Activated T-cell treated with anti-CD3 and anti-CD28 coated beads, Interleukin-2, amount 50 U/mL, for 48 hours (primary cell): ENCODE measurements around the gene IL25.
"Not testable (repeated sequence)": the region's sequence is repeated elsewhere in the genome, so short reads cannot be mapped to it uniquely, and the experiment has no call there.

ENCODE experiments used
- DNase-seq, 2 experiments: peaks; one replicate each; pipeline ENCODE4 v3.0.0-alpha.2; 2020

IL25 gene

GRCh38 chr14:23392613-23393012, 20.0 kb downstream of the IL25 start:
- no peak for DNase-seq

- no peak for DNase-seq
These were observed 23.5 kb downstream of the IL25 start for GRCh38 chr14:23396126-23396525.

- no peak for DNase-seq
These were observed 24.3 kb downstream of the IL25 start for GRCh38 chr14:23396781-23397407.

- DNase-seq = no peak
These were observed 25.7 kb downstream of the IL25 start for GRCh38 chr14:23398348-23398747.

- no peak for DNase-seq
These were observed 26.5 kb downstream of the IL25 start for GRCh38 chr14:23399136-23399535.

- no peak for DNase-seq
These were observed 27.0 kb downstream of the IL25 start for GRCh38 chr14:23399591-23399990.

GRCh38 chr14:23400496-23401149, 28.0 kb downstream of the IL25 start:
- DNase-seq = not testable (repeated sequence)

- DNase-seq = no peak
These were observed 28.7 kb downstream of the IL25 start for GRCh38 chr14:23401291-23401690.

- DNase-seq = no peak
These were observed 29.9 kb downstream of the IL25 start for GRCh38 chr14:23402296-23403138.

GRCh38 chr14:23403139-23403438, 30.5 kb downstream of the IL25 start:
- no peak for DNase-seq

GRCh38 chr14:23403908-23404307, 31.3 kb downstream of the IL25 start:
- DNase-seq = no peak

- no peak for DNase-seq
These were observed 31.8 kb downstream of the IL25 start for GRCh38 chr14:23404331-23404900.

- no peak for DNase-seq
These were observed 32.5 kb downstream of the IL25 start for GRCh38 chr14:23405096-23405495.

GRCh38 chr14:23405516-23406025, 33.0 kb downstream of the IL25 start:
- no peak for DNase-seq

- no peak for DNase-seq
These were observed 33.6 kb downstream of the IL25 start for GRCh38 chr14:23406244-23406643.

- no peak for DNase-seq
These were observed 34.2 kb downstream of the IL25 start for GRCh38 chr14:23406725-23407355.

GRCh38 chr14:23407516-23408306, 35.1 kb downstream of the IL25 start, which contains the start of gene MYH6:
Gene MYH6, minus strand, starts transcription at chr14:23408273. Its CDS starts 1,050 bp downstream, at chr14:23407223.
- no peak for DNase-seq

GRCh38 chr14:23408307-23408630, 35.7 kb downstream of the IL25 start:
- no peak for DNase-seq

- DNase-seq = no peak
These were observed 36.9 kb downstream of the IL25 start for GRCh38 chr14:23409475-23409874.

GRCh38 chr14:23409966-23410635, 37.5 kb downstream of the IL25 start:
- DNase-seq = no peak
